Mesodermal cell (in vitro differentiated cells): ENCODE data around the gene TET1.

Source experiments
- H3K27ac ChIP-seq: 2 replicates; pipeline ENCODE4 v1.7.0; 2013; ENCODE audit warnings: mild to moderate bottlenecking, low read depth, low read length, moderate library complexity; ENCODE audit not compliant: severe bottlenecking
- H3K36me3 ChIP-seq: 2 replicates; pipeline ENCODE4 v1.7.1; 2013; ENCODE audit warnings: mild to moderate bottlenecking, low read length, moderate library complexity; ENCODE audit not compliant: control insufficient read depth, insufficient read depth
- H3K4me1 ChIP-seq: one replicate; pipeline ENCODE4 v1.7.1; 2013; ENCODE audit warnings: mild to moderate bottlenecking, low read length; ENCODE audit not compliant: insufficient read depth, control insufficient read depth, poor library complexity, severe bottlenecking
- H3K4me3 ChIP-seq: 2 replicates; pipeline ENCODE4 v1.7.0; 2013; ENCODE audit warnings: low read length, control low read depth, mild to moderate bottlenecking; ENCODE audit not compliant: insufficient read depth, poor library complexity, severe bottlenecking; ENCODE audit errors: extremely low read depth
- H3K9me3 ChIP-seq: 2 replicates; pipeline ENCODE4 v1.7.1; 2013; ENCODE audit warnings: mild to moderate bottlenecking, low read length, moderate library complexity; ENCODE audit not compliant: control insufficient read depth
- whole genome bisulfite sequencing, 2 experiments: methylation state at CpG; one replicate each; pipeline ENCODE4 v1.1.5; 2013; ENCODE audit warnings: missing lambda C conversion rate in 2 of 2; ENCODE audit not compliant: insufficient coverage in 2 of 2; 5-methylcytosine and 5-hydroxymethylcytosine counted together

The TET1 gene

DNA sequence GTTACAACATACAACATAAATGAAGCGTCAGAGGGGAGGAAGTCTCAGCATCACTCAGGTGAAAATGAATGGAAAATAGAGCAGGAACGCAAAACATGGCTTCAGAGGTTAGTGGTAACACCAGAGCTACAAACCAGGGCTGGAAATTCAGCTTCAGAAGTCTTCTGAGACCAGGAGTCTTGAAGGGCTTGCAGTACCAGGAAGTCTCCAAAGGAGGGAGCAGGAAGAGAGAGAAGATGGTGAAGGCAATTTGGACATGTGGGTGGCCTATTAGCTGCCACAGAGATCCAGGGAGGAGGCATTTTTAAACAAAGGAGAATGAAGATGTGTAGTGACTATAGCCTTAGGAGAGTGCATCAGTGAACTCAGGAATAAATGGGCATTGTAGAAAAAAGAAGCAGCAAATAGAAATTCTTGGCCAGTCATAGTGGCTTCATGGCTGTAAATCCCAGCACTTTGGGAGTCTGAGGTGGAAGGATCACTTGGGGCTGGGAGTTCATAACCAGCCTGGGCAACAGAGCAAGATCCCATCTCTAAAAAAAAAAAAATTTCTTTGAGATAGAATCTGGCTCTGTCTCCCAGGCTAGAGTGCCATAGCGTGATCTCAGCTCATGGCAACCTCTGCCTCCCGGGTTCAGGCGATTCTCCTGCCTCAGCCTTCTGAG is 9.3 kb upstream of the TET1 start:
- Histone ChIP-seq H3K9me3 (no peaks in the 10 kb centered on the region), H3K4me3 (no peak overlapping the region)

DNA sequence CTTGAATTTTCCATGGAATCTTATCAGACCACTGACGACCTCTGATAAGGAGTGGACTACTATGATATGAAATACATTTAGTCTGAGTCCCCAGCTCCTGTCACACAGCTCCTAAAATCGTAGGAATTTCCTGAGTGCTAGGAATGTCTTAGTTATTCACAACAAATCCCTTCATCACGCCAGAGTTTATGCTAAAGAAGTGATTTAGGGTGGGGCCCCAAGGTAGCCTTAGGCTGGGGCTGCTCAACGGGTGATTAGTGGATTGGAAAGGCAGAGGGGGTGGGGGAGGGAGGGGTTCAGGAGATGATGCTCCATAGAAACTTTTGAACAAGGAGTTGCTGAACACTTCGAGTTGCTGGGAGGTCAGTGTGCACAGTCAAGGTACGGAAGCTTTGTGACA is 7.0 kb upstream of the TET1 start:
- no peaks in the 10 kb centered on the region for H3K9me3 ChIP-seq
- WGBS, 2 experiments: 51 to 91% methylated on average over 2 to 4 of the region's 6 CpGs
- H3K27ac ChIP-seq: no peak overlapping the region
- H3K4me3 ChIP-seq: no peak overlapping the region
- no peaks in the 10 kb centered on the region for H3K36me3 ChIP-seq
- peaks cover 6% of the 10 kb centered on the region for H3K4me1 ChIP-seq

More for the DNA sequence above, 9.3 kb upstream of the TET1 start:
- 87 to 93% methylated on average over 4 to 5 of the region's 5 CpGs for WGBS, 2 experiments
- no peaks in the 10 kb centered on the region for H3K36me3 ChIP-seq
- peaks cover 6% of the 10 kb centered on the region for H3K4me1 ChIP-seq
- H3K27ac ChIP-seq: no peak overlapping the region

DNA sequence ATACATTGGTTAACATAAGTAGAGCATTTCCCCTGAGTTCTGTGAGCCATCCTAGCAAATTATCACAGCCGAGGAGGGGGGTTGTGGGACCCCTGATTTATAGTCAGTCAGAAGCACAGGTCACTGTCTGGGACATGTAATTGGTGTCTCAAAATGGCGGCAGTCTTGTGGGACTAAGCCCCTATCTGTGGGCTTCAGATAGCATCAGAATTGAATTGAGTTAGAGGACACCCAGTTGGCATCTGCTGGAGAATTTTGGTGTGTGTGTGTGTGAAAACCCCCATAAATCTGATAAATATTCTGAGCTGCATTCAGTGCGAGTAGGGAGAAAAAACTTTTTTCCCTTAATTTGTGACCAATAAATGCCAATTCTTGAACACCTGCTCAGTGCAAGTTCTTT is 6.5 kb upstream of the TET1 start:
- peaks cover 6% of the 10 kb centered on the region for H3K4me1 ChIP-seq
- H3K4me3 ChIP-seq: no peak overlapping the region
- no peaks in the 10 kb centered on the region for H3K9me3 ChIP-seq
- H3K27ac ChIP-seq: no peak overlapping the region
- 83 to 95% methylated on average over 2 of the region's 3 CpGs for WGBS, 2 experiments
- H3K36me3 ChIP-seq: no peaks in the 10 kb centered on the region

DNA sequence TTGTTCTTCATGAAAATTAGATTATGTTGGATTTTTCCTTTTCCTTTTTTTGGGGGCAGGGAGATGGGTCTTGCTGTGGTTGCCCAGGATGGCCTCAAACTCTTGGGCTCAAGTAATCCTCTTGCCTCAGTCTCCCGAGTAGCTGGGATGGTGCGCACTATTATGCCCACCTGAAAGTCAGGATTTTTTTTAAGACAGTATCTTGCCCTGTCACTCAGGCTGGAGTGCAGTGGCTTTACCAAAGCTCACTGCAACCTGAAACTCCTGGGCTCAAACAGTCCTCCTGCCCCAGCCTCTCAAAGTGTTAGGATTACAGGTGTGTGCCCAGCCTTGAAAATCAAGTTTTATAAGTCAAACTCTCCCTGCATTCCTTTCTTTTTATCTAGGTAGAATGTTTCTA is 1.7 kb upstream of the TET1 start:
- H3K9me3 ChIP-seq: no peaks in the 10 kb centered on the region
- H3K4me1 ChIP-seq: no peaks in the 10 kb centered on the region
- H3K27ac ChIP-seq: no peak overlapping the region
- no peak overlapping the region for H3K4me3 ChIP-seq
- no peaks in the 10 kb centered on the region for H3K36me3 ChIP-seq
- 87 to 100% methylated on average over 1 to 2 of the region's 2 CpGs for WGBS, 2 experiments

DNA sequence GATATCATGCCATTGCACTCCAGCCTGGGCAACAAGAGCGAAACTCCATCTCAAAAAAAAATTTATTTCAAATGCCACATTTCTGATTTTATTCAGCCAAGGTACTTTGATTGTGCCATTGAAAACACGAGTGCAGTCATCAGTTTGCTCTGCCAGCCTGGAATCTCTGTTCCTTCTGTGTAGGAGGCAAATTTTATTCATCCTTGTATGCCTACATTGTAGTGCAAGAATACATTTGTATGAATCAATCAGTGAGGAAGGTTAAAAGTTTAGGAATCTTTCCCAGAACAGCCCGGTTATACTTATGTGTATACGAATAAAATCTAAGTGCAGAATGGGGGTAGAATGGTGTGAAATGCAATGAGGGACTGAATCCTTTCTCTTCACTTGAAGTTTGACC is 886 bp upstream of the TET1 start:
- WGBS, 2 experiments: 85 to 93% methylated on average over 3 of the region's 4 CpGs
- H3K27ac ChIP-seq: no peak overlapping the region
- H3K36me3 ChIP-seq: no peaks in the 10 kb centered on the region
- no peak overlapping the region for H3K4me3 ChIP-seq
- H3K9me3 ChIP-seq: no peaks in the 10 kb centered on the region
- no peaks in the 10 kb centered on the region for H3K4me1 ChIP-seq

DNA sequence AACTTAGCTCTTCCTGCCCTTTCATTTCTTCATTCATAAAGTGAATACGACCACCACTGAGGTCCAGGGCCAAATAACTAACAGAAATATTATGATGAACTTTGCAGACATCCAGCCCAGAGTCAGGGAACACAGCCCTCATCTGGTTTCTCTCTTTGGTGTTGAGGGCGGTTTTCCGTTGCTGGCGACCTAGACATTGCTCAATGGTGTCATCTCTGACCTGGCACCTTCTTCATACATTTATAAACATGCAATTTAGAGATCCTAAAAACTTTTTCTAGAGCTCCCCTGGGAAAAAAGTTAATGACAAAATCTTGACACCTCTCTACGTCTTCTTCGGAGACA is 324 bp upstream of the TET1 start:
- Histone ChIP-seq H3K36me3 (no peaks in the 10 kb centered on the region), H3K9me3 (no peaks in the 10 kb centered on the region), H3K4me1 (no peaks in the 10 kb centered on the region), H3K27ac (no peak overlapping the region), H3K4me3 (peak overlapping the region; percentile 97)
- 44 to 58% methylated on average over 4 of the region's 6 CpGs for WGBS, 2 experiments

DNA sequence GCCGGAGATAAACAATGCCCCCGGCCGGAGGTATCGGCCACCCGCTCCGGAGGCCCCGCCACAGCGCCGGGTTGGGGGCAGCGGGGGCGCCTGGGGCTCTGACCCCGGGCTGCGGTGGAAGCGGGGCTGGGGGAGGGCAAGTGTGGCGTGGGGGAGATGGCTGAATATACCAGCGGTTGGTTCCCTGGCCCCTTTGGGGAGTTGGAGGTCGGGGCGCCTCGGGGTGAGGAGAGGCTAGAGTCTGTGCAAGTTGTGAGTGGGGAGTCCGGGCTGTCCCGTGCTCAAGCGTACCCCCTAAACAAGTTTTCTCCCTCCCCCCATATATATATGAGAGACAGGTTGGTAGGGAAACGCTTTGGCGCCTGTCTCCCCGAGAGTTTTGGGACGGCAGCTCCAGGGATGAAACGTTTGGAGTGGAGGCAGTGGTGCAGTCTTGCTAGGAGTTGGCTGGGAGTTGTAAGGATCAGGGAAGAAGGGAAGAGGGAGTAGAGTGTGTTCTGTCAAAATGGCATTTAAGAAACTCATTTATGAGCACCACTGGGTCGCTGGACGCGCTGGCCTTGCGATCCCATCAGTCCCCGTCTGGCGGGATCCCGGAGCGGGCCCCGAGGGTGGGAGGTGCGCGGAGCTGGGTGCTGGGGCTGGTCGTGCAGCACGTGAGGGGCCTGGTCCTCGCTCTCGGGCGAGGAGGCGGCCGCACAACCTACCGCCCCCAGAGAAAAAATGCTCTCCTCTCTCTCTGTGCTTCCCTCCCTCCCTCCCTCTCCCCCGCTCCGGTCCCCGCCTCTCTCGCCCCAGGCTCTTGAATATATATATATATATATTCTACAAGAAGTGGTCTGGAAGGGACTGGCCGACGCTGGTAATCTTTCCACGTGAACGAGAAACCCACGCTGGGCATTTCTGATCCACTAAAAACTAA is 1.1 kb downstream of the TET1 start:
- H3K36me3 ChIP-seq: no peaks in the 10 kb centered on the region
- WGBS, 2 experiments: 0% methylated on average over 17 to 37 of the region's 55 CpGs
- peak overlapping the region; percentile 44 for H3K27ac ChIP-seq
- peaks cover 6% of the 10 kb centered on the region for H3K4me1 ChIP-seq
- H3K4me3 ChIP-seq: peak overlapping the region; percentile 97
- H3K9me3 ChIP-seq: no peaks in the 10 kb centered on the region

DNA sequence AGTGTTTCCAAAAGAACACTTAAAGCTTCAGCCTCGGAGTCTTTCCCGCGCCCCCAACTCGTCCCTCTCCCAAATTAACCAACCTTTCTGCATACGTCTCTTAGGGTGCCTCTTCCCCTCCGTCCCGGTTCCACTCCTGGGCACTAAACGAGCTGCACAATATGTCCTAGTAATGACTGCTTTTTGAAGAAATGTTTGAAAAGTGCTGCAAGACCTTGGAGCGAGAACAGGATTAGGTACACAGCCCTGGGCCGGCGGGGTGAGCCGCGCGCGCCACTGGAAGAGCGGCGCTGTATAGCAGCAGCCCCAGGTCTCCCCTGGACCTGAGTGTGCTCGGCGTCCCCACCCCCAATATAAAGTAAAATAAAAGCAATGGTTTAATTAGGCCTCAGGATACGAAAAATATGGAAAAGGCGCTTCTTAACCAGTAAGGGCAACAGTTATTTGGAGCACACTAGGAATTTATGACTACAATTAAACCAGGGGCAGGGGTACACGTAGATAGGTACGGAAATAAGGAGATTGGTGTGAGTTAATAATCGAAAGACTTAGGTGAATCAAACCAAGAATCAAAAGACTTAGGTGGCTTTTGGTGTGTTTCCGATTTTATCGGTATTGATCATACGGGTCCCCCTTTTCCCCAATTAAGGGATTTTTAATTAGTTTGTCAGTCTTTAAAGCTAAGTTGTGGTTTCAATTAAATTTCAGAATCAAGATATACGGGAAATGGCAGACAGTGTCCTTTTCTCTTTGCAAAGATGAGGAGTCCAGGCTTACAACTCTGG is 1.9 kb downstream of the TET1 start:
- Histone ChIP-seq H3K9me3 (no peaks in the 10 kb centered on the region), H3K36me3 (peaks cover 3% of the 10 kb centered on the region), H3K4me1 (peaks cover 6% of the 10 kb centered on the region), H3K4me3 (peak overlapping the region; percentile 97), H3K27ac (peak overlapping the region; percentile 44)
- WGBS, 2 experiments: 1 to 2% methylated on average over 13 to 16 of the region's 28 CpGs

DNA sequence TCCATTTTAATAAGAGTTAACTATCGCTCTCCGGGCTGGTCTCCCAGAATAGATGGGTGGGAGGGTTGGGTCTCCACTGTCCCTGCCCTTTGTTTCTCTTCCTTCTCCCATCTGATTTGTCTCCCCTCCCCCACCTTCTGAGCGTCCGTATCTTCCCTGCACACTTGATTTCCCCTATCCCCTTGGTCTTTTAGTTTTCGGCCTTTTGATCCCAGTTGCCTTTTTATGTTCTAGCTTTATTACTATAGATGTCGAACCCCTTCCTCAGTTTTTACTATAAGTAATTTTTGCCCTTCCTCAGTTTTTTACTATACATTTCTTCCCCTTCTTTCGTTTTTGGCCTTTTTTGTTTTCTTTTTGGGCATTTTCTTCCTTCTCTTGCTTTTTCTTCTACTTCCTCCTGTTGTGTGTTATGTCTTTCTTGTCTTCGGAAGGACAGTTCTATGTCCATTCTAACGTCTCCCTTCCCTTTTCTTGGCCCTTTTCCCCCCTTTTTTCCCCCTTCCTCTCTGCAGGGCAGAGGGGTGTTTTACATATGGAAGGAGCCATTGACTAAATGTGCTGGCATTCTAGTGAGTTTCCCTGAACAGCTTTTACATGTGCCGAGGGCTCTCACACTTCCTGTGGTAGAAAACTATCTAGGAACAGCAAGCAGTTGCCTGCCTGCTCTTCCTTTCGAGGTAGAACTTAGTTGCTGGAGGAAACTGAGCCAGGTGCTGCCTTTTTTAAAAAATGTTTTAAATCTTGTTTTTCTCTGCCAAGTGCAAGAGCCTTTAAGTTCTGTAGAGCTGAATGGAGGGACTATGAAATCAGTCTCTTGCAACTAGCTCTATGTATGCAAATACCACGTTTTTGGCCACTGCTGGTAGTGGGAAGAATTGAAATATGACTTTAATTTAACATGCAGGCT is 2.8 kb downstream of the TET1 start:
- WGBS, 2 experiments: 0 to 1% methylated on average over 4 to 7 of the region's 12 CpGs
- peaks cover 9% of the 10 kb centered on the region for H3K36me3 ChIP-seq
- peaks cover 6% of the 10 kb centered on the region for H3K4me1 ChIP-seq
- no peaks in the 10 kb centered on the region for H3K9me3 ChIP-seq
- H3K4me3 ChIP-seq: peak overlapping the region; percentile 97
- H3K27ac ChIP-seq: peak overlapping the region; percentile 82

DNA sequence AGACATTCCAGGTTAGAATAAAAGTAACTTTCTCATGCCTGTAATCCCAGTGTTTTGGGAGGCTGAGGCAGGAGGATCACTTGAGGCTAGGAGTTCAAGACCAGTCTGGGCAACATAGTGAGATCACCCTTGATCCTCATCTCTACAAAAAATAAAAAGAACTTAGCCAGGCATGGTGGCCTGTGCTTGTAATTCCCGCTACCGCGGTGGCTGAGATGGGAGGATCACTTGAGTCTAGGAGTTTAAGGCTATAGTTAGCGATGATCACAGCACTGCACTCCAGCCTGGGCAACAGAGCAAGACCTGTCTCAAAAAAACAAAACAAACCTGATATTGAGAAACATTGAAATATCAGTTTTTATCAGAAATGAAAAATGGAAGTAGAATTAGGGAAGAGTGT is 4.6 kb downstream of the TET1 start:
- Histone ChIP-seq H3K9me3 (no peaks in the 10 kb centered on the region), H3K4me1 (peaks cover 6% of the 10 kb centered on the region), H3K4me3 (no peak overlapping the region), H3K36me3 (peaks cover 10% of the 10 kb centered on the region), H3K27ac (no peak overlapping the region)
- WGBS, 2 experiments: 85 to 100% methylated on average over 2 of the region's 4 CpGs
